Upper lobe of right lung (tissue), 1 donor: Measurements from ENCODE around the gene NXN. TPM values are rescaled to one million over a fixed set of nuclear protein-coding genes. Genes with fewer than 3 reads are reported as not detected.

Experiments
- ATAC-seq: fragments of 200-7000 bp; cut with Tn5 transposase; one replicate; pipeline ENCODE4 v1.9.1; 2020; ENCODE audit warnings: mild to moderate bottlenecking, moderate library complexity
- DNase-seq: peaks from one replicate; pipeline ENCODE4 v3.0.0-alpha.2; 2020
- H3K27ac ChIP-seq: fragments of 200-600 bp; one replicate; pipeline ENCODE4 v1.8.0; 2022
- H3K27me3 ChIP-seq: fragments of 200-600 bp; one replicate; pipeline ENCODE4 v1.8.0; 2022; ENCODE audit warnings: mild to moderate bottlenecking
- H3K36me3 ChIP-seq: fragments of 200-600 bp; one replicate; pipeline ENCODE4 v1.8.0; 2022
- H3K4me1 ChIP-seq: fragments of 200-600 bp; one replicate; pipeline ENCODE4 v1.8.0; 2022
- H3K4me3 ChIP-seq: fragments of 200-600 bp; one replicate; pipeline ENCODE4 v1.8.0; 2022; ENCODE audit warnings: mild to moderate bottlenecking
- H3K9me3 ChIP-seq: fragments of 200-600 bp; one replicate; pipeline ENCODE4 v1.8.0; 2022
- intact Hi-C: fragments of 100-400 bp; cut with DNase I; formaldehyde crosslinking; loops from one replicate; pipeline ENCODE4 v1.11.0; 2022
- total RNA-seq: library from RNA; stranded (reverse); fragmentation: NEBNext Ultra II Directional; extraction: Animal tissue kit (Norgen Biotek cat#: 25700); gene quantifications from one replicate; pipeline ENCODE4 v1.2.1, GENCODE V29; 2021
- TF ChIP-seq, protein P1 (sequence below): fragments of 200-600 bp; IDR thresholded peaks from one replicate; pipeline ENCODE4 v1.8.0; 2022; ENCODE audit warnings: antibody characterized with exemption
- donor health status: DM: no; HTN: yes; CAD: no; lungs with severe emphysema.

Gene NXN
- total RNA-seq, 1 donor from 2014 or later = 57.3 TPM

GRCh38 chr17:804541-805435 is 174.8 kb downstream of the NXN start:
- intact Hi-C loops = loop anchor here (5.0 kb wide), 1 partner anchor 173 kb away; the partner anchor contains the start of gene NXN
- Histone ChIP-seq H3K27ac (no peak overlapping the region), H3K4me3 (no peak overlapping the region), H3K4me1 (no peaks in the 10 kb centered on the region), H3K9me3 (no peaks in the 10 kb centered on the region), H3K36me3 (no peaks in the 10 kb centered on the region), H3K27me3 (no peaks in the 10 kb centered on the region)
- no peak for DNase-seq
- no peak for ATAC-seq
- TF ChIP-seq, protein P1, sequence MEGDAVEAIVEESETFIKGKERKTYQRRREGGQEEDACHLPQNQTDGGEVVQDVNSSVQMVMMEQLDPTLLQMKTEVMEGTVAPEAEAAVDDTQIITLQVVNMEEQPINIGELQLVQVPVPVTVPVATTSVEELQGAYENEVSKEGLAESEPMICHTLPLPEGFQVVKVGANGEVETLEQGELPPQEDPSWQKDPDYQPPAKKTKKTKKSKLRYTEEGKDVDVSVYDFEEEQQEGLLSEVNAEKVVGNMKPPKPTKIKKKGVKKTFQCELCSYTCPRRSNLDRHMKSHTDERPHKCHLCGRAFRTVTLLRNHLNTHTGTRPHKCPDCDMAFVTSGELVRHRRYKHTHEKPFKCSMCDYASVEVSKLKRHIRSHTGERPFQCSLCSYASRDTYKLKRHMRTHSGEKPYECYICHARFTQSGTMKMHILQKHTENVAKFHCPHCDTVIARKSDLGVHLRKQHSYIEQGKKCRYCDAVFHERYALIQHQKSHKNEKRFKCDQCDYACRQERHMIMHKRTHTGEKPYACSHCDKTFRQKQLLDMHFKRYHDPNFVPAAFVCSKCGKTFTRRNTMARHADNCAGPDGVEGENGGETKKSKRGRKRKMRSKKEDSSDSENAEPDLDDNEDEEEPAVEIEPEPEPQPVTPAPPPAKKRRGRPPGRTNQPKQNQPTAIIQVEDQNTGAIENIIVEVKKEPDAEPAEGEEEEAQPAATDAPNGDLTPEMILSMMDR = no peak

DNA sequence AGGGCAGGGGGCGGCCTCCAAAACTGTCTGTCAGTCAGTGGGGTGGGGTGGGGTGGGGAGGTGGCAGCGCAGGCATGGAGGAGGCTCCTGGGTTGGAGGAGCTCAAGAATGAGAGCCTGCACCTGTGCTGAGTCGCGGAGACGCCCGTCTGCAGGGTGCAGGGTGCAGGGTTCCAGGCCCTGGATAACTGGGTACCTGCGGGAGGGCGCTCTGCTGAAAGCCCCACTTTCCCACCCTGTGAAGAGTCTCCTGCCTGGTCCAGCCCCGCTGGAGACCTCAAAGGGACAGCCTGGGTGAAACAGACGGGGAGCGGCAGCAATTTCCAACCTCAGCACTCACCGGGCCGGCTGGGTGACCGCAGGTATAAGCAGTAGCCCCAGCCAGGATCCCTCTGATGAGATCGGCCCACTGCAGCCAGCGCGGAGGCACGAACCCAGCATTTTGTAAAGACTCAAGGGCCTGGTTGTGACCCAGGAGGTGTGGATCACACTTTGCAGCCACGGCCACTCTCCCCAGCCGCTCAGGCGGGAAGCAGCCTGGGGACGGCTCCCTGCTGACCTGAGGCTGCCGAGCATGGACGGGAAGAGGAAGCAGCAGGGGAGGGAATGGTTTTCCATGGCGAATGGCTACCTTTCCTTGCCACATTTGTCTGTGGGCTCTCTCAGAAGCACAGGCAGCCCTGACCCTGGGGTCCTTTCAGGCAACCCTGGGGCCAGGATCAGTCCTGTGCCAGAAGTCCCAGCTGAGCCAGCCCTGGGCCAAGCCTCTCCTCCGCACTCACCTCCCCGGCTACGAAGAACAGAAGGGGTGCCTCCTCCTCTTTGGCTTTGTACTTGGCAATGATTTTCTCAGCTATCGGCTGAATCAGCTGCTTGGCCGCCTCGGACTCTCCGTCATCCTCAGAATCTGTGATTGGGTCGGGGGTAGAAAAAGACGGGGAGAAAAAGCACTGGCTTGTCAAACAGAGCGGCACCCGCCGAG is 176.4 kb downstream of the NXN start:
- Histone ChIP-seq H3K36me3 (no peaks in the 10 kb centered on the region), H3K4me3 (no peak overlapping the region), H3K4me1 (no peaks in the 10 kb centered on the region), H3K27me3 (no peaks in the 10 kb centered on the region), H3K9me3 (no peaks in the 10 kb centered on the region), H3K27ac (no peak overlapping the region)
- TF ChIP-seq, protein P1 = no peak
- no peak for ATAC-seq
- no peak for DNase-seq
- intact Hi-C loops = loop anchor here (5.0 kb wide), 1 partner anchor 174 kb away; the partner anchor contains the start of gene NXN

DNA sequence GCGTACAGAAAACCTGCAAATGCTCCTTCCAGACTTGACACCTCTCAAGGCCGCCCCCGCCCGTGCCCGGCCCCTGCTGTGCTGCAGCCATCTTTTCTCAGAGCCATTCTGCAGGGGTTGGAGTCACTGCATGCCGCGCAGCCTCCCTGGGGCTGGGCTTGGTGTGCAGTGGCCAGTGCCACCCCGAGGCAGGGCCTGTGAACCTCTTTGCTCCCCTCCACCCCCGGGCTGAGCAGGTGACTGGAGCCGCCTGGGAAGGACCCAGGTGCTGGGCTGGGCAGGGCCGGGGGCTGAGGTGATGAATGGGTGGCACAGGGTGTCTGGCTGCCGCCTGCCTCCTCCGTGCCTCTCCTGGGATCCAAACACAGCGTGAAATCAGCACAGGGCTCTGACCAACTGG is 177.1 kb downstream of the NXN start:
- Histone ChIP-seq H3K27ac (no peak overlapping the region), H3K4me3 (no peak overlapping the region), H3K36me3 (no peaks in the 10 kb centered on the region), H3K9me3 (no peaks in the 10 kb centered on the region), H3K27me3 (no peaks in the 10 kb centered on the region), H3K4me1 (no peaks in the 10 kb centered on the region)
- intact Hi-C loops = loop anchor here (5.0 kb wide), 1 partner anchor 175 kb away; the partner anchor contains the start of gene NXN
- DNase-seq (no peak), ATAC-seq (no peak)
- TF ChIP-seq, protein P1 = no peak

DNA sequence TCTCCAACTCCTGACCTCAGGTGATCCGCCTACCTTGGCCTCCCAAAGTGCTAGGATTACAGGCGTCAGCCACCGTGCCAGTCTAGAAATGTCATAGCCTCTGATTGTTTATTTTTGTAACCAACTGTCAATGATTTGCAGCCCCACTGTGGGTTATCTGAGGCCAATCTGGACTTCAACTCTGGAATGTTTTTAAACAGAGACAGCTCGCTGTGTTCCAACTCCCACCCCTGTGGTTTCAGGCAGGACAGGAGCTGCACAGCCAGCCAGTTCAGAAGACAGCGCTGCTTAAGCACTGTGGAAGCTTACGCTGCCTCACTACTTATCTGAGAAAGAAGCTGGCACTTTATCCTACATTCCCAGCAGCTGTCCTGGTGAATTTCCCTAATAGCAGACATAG is 177.9 kb downstream of the NXN start:
- TF ChIP-seq, protein P1 = no peak
- intact Hi-C loops = loop anchor here (5.0 kb wide), 1 partner anchor 176 kb away; the partner anchor contains the start of gene NXN
- Histone ChIP-seq H3K36me3 (no peaks in the 10 kb centered on the region), H3K4me1 (no peaks in the 10 kb centered on the region), H3K9me3 (no peaks in the 10 kb centered on the region), H3K4me3 (no peak overlapping the region), H3K27me3 (no peaks in the 10 kb centered on the region), H3K27ac (no peak overlapping the region)
- ATAC-seq (no peak), DNase-seq (no peak)

DNA sequence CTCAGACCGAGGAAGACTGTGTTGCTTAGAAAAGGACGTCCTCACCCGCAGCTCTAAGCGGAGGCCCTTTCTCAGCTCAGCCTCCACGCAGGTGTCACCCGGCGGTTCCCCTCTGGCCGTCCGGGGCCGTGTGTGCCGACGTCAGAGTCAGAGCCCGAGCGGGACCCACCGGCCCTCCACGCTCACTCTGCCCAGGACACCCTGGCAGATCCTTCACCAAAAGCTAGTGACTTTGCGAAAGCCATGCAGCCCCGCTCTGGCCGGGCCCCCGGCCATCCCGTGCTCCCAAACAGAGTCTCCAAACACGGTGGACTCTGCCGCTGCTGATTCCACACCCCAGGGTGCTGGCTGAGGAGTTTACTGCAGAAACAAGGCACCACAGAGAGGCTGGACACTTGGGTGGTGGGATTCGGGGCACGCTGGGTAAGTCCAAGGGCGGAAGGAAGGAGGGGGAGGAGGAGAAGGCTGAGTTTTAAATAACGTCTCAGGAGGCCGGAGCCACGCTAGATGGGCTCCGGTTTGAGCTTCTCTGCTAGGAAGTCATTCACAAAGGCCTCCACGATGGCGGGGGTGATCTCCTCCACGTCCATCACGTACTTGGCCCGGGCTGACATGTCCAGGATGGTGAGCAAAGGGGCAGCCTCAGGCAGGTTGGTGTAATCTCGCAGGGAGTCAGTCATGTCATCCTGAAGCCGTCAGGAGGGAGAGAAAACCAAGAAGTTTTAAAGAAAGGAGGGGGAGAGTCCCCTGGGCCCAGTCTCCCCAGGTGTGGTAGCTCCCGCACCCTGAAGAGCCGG is 178.9 kb downstream of the NXN start:
- H3K4me3 ChIP-seq = no peak overlapping the region
- intact Hi-C loops = loop anchor here (5.0 kb wide), 1 partner anchor 177 kb away; the partner anchor contains the start of gene NXN

More for the DNA sequence above, 178.9 kb downstream of the NXN start:
- no peak for DNase-seq
- H3K4me1 ChIP-seq = peaks cover 2% of the 10 kb centered on the region
- no peak overlapping the region for H3K27ac ChIP-seq
- no peak for ATAC-seq
- H3K9me3 ChIP-seq = no peaks in the 10 kb centered on the region
- TF ChIP-seq, protein P1 = no peak
- H3K36me3 ChIP-seq = no peaks in the 10 kb centered on the region
- no peaks in the 10 kb centered on the region for H3K27me3 ChIP-seq
